GM12865 (cell line): ENCODE data around the gene LPIN3.

Experiments
- DNase-seq: peaks from one replicate; pipeline ENCODE4 v3.0.0; 2010; ENCODE audit warnings: low read depth
- H3K4me3 ChIP-seq: 2 replicates; pipeline ENCODE4 v1.5.1; 2011; ENCODE audit warnings: mild to moderate bottlenecking, low read depth, low read length, control low read depth
- CTCF ChIP-seq: IDR thresholded peaks from 2 replicates; pipeline ENCODE4 v1.5.1; 2011; ENCODE audit warnings: low read length, control low read depth, low read depth, inconsistent platforms; ENCODE audit not compliant: insufficient read depth; ENCODE audit errors: missing control alignments

The LPIN3 gene

GRCh38 chr20:41334443-41335421 is 5.9 kb upstream of the LPIN3 start:
- no peak for TF ChIP-seq CTCF
- no peak for DNase-seq

GRCh38 chr20:41335591-41335990 is 5.0 kb upstream of the LPIN3 start:
- no peak for DNase-seq
- no peak overlapping the region for H3K4me3 ChIP-seq
- no peak for TF ChIP-seq CTCF

More at GRCh38 chr20:41334443-41335421, 5.9 kb upstream of the LPIN3 start:
- no peak overlapping the region for H3K4me3 ChIP-seq

GRCh38 chr20:41336711-41337492 is 3.7 kb upstream of the LPIN3 start:
- no peak for TF ChIP-seq CTCF
- no peak for DNase-seq
- H3K4me3 ChIP-seq, result no peak overlapping the region

- H3K4me3 ChIP-seq, result peak overlapping the region; percentile 23; the same call in 1 of the 2 replicates
- peak; percentile 77 for DNase-seq
- peak; percentile 97 for TF ChIP-seq CTCF
Measured at GRCh38 chr20:41339957-41340326, 679 bp upstream of the LPIN3 start.

- no peak overlapping the region for H3K4me3 ChIP-seq
- TF ChIP-seq CTCF, result no peak
- no peak for DNase-seq
Measured at GRCh38 chr20:41342474-41343464, 2.1 kb downstream of the LPIN3 start.

GRCh38 chr20:41344477-41344876 is 3.9 kb downstream of the LPIN3 start:
- no peak for TF ChIP-seq CTCF
- no peak for DNase-seq
- H3K4me3 ChIP-seq, result no peak overlapping the region
